Omental fat pad (tissue), 4 donors: Measurements from ENCODE around the gene TMEM94. TPM values are rescaled to one million over a fixed set of nuclear protein-coding genes. Genes with fewer than 3 reads are reported as not detected.
"Not testable (repeated sequence)": the region's sequence is repeated elsewhere in the genome, so short reads cannot be mapped to it uniquely, and the experiment has no call there.

ENCODE experiments used
- ATAC-seq: fragments of 150-250 bp; one replicate; pipeline ENCODE4 v1.9.1; 2016; ENCODE audit warnings: mild to moderate bottlenecking, moderate library complexity; ENCODE audit not compliant: low FRiP score
- DNase-seq: peaks from one replicate; pipeline ENCODE4 v3.0.0-alpha.2; 2019; ENCODE audit warnings: low spot score
- CTCF ChIP-seq, 3 donors: fragments of 450-650 bp; IDR thresholded peaks; one replicate each; pipeline ENCODE4 v1.5.1; 2016 to 2017; ENCODE audit warnings: antibody characterized with exemption in 3 of 3, mild to moderate bottlenecking in 3 of 3, moderate library complexity in 2 of 3
- total RNA-seq, 4 donors: library from RNA; depleted of rRNA; stranded (reverse); fragments of >200 nt; gene quantifications; one replicate each; pipeline ENCODE4 v1.1.0, GENCODE V29; 2016

The TMEM94 gene
- total RNA-seq, 4 donors from 2014 or later, result 27.9 to 66.0 (median 46.1) TPM

DNA sequence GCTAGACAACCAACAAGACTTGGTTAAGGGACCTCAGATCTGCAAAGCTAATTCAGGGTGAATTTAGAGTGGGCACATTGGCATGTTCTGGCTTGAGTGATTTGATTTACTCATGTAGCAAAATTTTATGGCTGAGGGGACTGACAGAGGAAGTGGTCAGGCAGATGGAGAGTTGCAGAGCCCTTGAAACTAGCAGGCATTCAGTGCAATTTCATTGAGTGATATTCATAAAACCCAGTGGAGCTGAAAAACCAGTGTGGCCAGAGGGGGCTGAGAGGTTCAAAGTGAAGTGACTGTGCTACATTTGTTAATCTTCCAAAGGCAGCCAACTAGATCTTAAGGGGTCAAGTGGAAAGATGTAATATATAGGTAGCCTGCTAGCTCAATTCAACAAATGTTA is 2.2 kb upstream of the TMEM94 start:
- DNase-seq (no peak), ATAC-seq (no peak)
- no peak for TF ChIP-seq CTCF (IDR thresholded peaks at IDR 0.05)

GRCh38 chr17:75454672-75455071 is 1.8 kb upstream of the TMEM94 start:
- not testable (repeated sequence) for DNase-seq

DNA sequence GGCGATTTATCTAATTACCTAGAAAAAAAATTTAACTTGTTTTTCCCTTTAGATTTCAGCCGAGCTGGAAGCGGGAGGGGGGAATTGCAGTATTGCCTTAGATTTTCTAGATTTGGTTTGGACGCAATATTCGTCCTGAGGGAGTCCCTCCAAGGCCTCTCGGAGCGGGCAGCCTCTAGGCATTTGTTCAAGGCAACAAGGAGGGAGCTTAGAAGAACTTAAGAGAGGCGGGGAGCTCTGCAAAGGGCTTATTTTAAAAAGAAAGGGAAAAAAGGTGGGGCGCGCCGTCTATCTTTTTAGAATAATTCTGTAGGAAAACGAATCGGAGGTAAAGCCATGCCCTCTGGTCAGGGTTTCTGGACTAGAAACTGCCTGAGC is 407 bp upstream of the TMEM94 start:
- DNase-seq (no peak), ATAC-seq (peak; percentile 43)
- TF ChIP-seq CTCF (IDR thresholded peaks at IDR 0.05), result no peak

More at GRCh38 chr17:75454672-75455071, 1.8 kb upstream of the TMEM94 start:
- ATAC-seq, result not testable (repeated sequence)

GRCh38 chr17:75457047-75457654 is 716 bp downstream of the TMEM94 start:
- DNase-seq, result no peak
- ATAC-seq, result peak; percentile 5
- no peak for TF ChIP-seq CTCF (IDR thresholded peaks at IDR 0.05)

GRCh38 chr17:75459246-75459589 is 2.8 kb downstream of the TMEM94 start:
- no peak for ATAC-seq
- TF ChIP-seq CTCF (IDR thresholded peaks at IDR 0.05), result no peak
- DNase-seq, result no peak

GRCh38 chr17:75459590-75460267 is 3.3 kb downstream of the TMEM94 start:
- DNase-seq, result no peak
- no peak for TF ChIP-seq CTCF (IDR thresholded peaks at IDR 0.05)
- ATAC-seq, result no peak

GRCh38 chr17:75460295-75460694 is 3.9 kb downstream of the TMEM94 start:
- DNase-seq (no peak), ATAC-seq (no peak)
- no peak for TF ChIP-seq CTCF (IDR thresholded peaks at IDR 0.05)
